GM21390 (cell line): ENCODE results near the gene SLC22A23.

ENCODE experiments used
- ATAC-seq: cut with Tn5 transposase; IDR thresholded peaks from one replicate; pipeline ENCODE4 v1.9.1; 2021; ENCODE audit not compliant: unreplicated experiment

Gene SLC22A23

DNA sequence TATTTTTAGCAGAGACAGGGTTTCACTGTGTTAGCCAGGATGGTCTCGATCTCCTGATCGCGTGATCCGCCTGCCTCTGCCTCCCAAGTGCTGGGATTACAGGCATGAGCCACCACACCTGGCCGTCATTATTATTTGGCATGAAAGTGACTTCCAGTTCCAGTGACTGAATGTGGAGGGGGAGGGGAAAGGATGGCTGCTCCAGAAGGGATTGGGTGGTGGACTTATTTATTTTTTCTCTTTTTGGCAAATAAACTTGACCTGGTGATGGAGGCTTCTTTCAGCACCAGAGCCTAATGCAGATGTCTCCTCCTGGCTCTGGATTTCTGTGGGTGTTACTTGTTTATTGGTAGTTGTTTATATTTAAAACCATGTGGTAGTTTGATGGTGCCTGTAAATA, 16.9 kb upstream of the SLC22A23 start:
- no peak for ATAC-seq

DNA sequence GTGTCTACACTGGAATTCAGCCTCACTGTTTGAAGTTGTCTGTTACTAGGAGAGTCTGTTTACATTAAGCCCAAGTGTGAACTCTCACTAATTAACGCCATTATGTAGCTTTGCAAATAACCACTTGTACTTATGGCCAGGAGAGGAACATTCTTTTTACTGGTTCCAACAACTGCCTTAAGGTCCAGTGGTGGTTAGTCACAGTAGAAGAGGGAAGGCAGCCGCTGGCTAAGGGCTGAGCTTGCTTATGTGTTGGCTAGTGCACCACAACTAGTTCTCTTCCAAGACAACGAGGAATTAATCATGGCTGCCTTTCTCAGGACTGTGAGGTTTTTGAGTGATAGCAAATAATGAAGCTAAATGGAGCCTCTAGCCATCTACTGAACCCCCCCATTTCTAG, 14.9 kb upstream of the SLC22A23 start:
- ATAC-seq: no peak

DNA sequence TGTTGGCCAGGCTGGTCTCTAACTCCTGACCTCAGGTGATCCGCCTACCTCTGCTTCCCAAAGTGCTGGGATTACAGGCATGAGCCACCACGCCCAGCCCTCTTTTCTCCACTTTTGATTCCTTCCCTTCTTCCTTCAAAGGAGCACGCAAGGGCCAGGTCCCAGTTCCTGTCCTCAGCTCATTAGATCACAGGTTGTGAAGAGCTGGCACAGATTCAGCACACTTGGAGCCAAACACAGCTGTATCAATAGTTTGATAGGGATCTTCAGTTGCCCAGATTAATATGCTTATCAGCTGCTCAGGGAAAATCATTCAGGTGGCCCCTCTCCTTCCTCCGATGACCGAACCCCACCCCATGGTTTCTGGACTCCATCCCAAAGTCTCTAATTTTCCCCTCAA, 14.4 kb upstream of the SLC22A23 start:
- ATAC-seq: no peak

DNA sequence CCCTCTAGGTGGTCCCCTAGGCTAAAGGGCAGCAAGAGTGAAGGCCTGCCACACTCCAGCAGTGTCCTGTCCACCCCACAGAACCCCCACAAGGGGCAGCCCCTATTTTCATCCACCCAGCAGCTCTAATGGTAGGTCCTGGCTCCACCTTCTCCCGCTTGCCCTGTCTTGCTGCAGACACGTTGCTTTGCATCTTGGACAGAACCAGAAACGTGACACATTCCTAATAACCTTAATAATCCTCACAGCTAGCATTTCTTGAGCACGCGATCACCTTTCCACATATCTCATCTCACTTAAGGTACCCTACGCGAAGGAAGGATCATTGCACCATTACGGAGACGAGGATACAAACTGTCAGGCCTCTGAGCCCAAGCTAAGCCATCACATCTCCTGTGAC, 11.7 kb upstream of the SLC22A23 start:
- ATAC-seq: no peak

DNA sequence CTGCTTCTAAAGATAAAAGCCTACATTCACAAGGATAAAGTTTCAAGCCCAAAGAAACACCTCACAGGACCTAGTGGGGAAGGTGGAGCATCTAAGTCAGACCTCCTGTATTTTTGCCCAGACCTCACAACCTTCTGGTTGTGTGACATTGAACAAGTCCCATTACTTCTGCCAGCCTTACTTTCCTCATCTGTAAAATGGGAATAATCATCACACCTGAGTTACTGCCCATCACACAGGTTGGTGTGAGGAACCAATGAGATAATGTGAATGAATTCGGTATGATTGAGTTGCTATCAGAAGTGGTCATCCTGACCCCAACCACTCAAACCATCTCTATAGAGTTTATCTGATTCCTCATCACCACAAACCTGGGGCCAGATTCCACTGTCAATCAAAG, 11.1 kb upstream of the SLC22A23 start:
- ATAC-seq: no peak

DNA sequence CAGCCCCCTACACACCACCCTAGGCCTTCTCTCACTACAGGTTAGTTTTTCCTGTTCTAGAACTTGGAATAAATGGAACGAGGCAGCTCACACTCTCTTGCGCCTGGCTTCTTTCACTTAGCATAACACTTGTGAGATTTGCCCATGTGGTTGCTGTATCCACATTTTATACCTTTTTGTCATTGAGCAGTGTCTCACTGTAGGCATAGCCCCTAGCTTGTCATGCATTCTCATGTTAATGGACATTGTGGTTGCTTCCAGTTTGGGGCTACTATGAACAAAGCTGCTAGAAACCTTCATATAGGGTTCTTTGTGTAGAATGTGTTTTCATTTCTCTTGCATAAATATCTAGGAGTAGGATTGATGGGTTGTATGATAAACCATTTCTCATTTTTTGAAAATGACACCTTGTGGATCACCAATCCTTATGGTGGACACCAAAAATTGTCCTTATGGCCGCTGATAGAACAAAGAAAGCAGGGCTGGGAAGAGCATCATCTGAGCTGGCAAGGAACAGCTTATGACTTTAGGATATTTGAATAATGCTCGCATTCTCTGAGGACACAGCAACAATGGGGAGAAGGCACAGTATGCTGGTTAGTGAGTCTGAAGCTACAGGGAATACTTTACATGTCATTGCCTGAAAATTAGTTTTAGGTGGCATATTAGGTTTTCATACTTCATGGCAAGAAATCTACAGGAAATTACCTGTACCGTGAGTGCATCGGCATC, 9.8 kb upstream of the SLC22A23 start:
- no peak for ATAC-seq

DNA sequence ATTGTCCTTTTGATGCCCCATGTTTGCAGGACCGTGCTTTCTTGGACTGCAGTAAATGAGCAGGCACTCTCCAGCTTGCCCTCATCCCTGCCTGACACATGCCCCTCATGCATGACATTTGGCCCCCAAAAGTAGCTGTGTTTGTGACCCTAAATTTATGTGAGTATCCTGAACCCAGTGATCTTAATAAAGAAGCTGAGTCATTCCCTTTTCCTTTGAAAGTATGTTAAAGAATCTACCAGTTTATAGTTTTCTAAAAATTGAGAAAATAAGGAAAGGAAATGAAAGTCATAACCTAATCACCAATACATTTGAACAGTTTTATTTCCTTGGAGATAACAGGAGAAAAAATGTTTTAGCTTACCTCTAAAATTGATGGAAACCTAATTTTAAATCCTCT, 3.4 kb upstream of the SLC22A23 start:
- ATAC-seq: no peak

DNA sequence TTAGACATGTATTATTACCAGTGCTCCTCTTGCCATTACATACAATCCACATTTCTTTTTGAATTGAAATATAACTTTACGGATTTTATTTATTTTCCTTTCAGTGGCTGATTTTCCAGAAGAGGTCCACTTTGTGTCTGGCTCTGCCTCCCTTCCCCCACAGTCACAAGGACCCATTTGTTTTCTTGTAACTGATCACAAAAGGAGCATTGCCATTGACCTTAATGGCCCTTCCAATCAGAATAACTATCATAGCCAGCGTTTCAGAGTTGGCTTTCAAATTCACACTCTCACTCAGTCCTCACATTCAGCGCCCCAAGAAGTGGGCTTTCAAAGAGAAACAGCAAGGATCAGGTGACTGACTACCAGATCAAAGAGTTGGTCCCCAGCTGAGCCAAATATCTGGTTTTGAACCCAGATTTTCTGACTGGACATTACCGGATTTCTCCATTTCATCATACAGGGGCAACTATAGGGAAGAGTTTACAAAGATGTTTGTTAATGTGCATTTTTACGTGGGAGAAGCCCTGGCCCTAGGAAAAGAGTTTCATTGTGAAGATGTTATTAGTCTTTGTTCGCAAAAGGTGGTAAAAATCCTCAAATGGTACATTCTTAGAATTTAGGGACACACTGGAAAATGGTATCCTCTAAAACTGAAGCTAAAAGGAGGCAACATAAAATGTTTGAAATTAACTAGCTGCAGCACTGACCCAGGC, 2.0 kb upstream of the SLC22A23 start:
- ATAC-seq: no peak

DNA sequence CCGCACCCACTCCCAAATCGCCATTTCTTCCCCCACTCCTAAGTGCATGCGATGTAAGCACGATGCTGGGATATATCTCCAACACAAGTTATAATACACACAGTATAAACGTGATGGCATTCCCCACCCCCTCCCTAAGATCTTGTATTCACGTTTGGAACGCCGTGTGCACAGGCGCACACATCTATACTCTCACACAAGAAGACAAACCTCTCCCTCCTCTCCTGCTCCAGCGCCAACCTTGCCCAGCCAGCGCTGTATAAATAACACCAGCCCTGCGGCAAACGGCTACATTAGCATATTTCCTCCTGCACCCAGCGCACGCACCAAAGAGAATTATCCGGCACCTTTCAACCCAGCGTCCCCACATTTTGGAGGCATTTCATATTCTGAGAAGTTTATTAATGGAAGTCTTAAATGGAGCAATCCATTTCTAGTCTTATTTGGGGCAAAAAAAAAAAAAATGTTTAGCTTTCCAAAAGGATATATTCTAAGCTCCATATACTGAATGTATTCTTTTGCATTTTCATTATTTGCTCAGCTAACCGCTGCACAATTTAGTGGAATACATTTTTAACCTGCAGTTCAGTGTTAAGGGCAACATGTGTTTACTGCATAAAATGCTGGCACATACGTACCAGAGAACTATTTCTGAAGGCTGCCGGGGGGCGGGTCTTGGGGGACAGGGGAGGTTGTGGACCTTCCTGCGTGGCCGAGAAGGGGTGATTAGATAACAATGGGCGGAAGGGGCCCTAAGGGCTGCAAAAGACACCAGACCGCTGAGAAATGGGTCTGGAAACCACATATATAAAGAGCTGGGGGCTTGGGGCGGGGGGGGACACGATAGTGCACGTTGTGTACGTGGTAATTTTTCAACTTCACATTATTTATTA, 1.1 kb upstream of the SLC22A23 start:
- ATAC-seq: no peak

DNA sequence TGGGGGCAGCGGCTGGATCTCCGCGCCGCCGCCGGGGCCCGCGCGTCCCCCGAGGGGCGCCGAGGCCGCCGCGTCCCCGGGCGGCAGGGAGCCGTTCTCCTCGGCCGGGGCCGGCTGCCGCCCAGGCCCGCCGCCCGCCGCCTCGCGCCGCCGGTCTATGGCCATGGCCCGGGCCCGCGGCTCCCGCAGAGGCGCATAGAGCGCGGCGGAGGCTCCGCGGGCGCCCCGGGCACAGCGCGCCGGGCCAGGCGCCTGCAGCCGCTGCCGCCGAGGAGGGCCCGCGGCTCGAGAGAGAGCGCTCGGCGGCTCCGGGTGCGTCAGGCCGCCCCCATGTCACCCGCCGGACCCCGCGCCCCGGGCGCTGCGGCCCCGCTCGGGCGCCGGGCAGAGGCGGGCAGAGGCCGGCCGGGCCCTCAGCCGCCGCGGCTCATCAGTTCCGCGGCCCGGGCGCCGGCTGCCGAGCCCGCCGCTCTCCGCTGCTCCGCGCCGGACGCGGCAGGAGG, 404 bp downstream of the SLC22A23 start:
- ATAC-seq: peak; percentile 32

DNA sequence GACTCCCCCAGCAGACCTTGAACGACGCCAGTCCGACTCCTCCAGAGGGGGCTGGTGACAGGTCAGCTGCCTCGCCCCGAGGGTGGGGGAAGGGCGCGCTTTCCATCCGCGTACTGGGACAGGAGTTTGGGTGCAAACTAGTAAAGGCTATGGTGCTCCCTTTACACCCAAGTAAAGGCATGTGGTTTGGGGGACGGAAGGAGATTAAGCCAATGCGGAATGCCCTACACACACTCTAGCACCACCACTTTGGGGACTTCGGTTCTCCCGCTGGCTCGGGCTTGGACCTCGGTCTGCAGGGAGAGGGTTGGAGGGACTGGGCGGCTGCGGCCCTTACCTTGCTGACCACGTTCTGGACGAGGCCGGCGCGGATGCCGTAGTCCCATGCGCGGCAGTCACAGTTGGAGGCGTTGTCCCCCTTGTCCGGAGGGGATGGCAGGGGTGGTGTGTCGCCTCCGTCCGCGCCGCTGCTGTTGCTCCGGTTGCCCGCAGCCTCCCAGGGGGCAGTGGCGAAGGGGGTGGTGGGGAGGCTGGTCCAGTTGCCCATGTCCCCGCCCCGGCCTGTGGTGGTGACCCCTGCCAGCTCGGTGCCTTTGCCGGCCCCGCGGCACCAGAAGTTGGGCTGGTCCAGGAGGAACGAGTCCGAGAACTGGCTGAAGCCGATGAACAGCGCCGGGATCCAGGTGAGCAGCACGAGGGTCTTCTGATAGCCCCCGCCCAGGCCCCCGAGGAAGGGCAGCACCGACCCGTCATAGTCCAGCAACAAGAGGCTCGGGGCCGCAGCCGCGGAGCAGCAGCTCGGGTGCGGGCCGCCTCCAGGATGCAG, 1.1 kb downstream of the SLC22A23 start:
- no peak for ATAC-seq

DNA sequence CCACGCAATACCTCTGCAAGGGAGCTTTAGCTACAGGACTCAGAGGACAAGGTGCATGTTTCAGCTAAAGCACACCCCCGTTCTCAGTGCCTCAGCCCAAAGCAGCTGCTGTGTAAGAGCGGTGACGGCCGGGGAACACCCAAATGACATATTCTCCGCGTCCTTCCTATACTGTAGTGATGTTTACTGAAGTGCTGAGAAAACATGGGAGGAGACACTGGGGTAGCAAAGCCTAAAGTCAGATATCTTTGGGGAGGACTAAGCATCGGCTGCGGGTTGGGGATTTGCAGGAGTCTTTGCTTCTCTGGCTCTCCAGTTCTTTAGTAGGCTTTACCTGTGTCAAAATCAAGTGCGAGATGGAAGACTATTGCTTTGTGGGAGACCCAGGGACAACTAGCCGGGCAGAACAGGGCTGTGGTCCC, 1.7 kb downstream of the SLC22A23 start:
- no peak for ATAC-seq

DNA sequence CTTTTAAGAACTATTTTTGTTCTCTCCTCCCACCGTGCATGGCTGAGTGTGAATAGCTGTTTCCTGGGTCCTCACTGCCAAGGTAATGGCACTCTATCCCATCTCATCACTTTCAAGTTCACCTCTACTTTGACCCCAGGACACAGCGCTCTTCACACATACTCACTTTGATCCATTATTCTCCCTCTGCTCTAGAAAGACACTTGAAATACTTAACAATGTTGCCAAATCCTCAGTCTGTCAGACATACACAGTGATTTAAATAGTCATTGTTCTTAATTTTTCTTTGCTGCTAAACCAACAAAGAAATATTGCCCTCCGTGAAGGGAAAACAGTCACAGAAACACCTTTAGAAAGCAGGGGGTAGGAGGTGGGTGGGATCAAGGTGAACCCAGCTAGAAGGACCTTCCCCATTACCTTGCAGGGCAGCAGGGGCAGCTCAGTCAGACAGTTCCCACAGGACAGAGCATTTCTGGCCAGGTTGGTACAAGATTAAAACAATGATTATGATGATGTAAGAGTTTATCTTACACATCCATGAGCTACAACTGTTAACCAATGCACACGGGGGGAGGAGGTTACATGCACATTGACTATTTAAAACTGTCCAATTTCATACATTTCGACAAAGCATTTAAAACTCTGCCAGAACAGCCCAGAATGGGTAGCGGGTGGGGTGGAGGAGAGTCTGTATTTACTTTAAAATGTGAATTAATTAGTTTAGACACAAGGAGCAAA, 2.4 kb downstream of the SLC22A23 start:
- no peak for ATAC-seq

DNA sequence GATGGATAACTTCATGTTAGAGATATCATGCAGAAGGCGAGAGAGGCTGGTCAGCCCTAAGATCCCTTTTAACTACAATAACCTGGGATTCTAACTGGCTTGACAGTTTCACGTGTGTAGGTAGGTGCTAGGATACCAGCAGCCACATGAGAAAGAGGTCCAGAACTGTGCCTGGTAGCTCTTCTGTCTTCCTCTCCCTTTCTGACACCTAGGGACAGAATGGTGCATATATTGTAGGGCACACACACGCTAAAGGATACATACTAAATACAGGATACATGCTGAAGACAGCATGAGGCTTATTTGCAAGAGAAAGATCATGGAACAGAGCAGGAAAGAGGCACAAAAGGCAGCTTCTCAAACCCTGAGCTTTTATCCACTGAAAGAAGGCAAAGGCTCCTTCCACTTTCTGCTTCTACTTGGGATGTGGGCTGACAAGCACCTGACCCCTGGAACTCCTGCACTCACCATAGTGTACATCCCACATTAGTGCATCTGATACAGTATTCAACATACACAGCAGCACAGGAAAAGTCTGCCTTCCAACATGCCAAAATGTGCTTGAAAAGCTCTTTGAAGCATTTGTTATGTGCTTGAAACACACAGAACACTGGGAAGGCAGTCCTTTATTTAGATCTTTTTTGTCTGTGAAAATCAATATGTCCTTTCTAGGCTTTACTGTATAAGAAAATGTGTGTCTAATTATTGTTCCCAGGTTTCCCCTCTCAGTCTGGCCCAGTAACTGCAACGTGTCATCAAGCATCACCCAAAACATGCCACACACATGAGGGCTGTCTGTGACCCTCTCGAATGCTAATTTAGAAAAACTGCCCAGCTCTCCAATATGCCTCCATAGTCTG, 3.2 kb downstream of the SLC22A23 start:
- ATAC-seq: no peak

DNA sequence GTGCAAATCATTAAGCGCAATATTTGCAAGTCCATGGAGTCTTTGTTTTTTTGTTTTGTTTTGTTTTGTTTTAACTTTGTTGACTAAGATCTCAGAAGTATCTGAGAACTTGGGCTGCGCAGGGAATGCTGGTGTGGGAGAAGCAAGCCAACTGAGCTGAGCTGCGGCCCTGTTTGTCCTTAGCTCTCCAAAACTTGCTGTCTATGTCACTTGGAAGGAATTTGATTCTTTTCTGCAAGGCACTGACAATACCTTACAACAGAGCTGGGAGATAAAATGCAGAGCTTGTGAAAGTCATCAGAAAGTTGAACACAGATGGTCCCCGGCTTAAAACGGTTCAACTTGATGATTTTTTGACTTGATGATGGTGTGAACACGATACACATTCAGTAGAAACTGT, 5.4 kb downstream of the SLC22A23 start:
- ATAC-seq: no peak

DNA sequence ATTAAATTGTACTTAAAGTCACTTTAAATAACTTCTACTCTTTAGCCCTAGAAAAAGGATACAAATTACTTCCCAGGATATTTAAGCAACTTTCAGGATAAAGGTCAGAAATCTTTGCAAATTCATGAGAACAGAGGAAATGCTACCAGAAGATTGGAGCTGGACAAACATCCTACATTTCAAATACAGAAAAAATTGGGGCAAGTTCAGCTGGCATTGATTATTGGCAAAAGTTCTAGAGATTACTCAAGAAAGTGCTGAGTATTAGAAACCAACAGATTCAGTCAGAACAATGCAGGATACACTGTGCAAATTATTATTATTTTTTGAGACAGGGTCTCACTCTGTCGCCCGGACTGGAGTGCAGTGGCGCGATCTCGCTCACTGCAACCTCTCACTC, 6.0 kb downstream of the SLC22A23 start:
- ATAC-seq: no peak

DNA sequence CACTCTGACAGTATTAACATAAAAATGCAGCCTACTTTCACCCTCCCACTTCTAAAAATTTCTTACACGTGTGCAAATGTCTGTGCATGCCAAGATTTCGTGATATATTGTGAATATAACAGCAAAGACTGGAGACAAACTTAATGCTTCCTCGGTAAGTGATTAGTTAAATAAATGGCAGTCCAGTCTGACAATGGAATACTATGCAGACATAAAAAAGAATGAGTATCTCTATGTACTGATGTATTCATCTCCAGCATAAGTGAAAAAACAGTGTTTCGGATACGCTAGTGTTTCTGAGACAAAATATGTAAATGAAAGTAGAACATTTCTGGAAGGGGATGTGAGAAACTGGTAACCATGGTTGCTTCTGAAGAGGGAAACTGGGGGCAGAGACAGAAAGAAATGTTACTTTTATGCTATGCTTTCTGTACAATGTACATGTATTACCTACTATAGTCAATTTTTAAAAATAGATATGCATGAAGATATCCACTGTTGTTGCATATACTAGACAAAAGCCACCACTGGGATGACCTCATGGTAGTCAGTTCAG, 7.0 kb downstream of the SLC22A23 start:
- no peak for ATAC-seq

DNA sequence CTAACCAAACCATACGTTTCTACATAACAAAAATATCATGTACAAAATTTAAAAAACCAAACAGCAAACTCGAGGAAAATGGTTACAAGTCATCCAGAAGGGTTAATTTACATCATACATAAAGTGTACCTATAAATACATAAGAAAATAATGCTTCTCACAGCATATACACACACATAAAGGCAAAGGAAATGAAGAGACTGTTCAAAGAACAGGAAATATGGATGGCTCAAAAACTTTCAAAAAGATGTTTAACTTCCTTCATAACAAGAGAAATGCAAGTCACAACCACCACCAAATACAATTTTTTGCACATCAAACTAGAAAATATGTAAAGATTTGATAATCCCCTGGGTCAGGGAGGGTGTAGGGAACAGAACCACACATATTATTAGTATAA, 7.5 kb downstream of the SLC22A23 start:
- ATAC-seq: no peak

DNA sequence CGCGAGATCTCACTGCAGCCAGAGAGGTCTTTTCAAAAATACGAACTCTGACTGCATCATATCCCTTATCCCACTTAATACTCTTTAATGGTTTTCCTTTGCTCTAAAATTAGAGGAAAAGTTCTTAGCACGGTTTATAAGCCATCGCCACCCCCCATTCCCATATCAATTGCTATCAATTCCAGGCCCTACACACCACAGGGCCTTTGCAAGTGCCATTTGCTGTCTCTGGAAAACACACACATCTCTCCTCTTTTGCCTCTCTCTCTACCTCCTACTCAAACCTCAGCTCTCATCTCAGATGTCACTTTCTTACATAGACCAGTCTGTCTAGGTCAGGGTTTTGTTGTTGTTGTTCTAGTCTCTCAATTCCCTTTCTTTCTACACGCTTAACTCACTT, 9.8 kb downstream of the SLC22A23 start:
- no peak for ATAC-seq
